KMS-11 (cell line): ENCODE data around the gene KRT40.

ENCODE experiments used
- H2AFZ ChIP-seq: fragments of 200-600 bp; sonication (generic); 2 replicates; pipeline ENCODE4 v1.6.1; 2016; ENCODE audit warnings: antibody characterized with exemption, mixed run types, low read depth
- H3K27ac ChIP-seq: fragments of 200-600 bp; sonication (generic); 2 replicates; pipeline ENCODE4 v1.6.1; 2016; ENCODE audit warnings: mild to moderate bottlenecking, mixed run types
- H3K27me3 ChIP-seq: fragments of 200-600 bp; sonication (generic); 2 replicates; pipeline ENCODE4 v1.6.1; 2017; ENCODE audit warnings: mild to moderate bottlenecking, low read depth, mixed run types, moderate library complexity; ENCODE audit not compliant: insufficient read depth
- H3K36me3 ChIP-seq: fragments of 200-600 bp; sonication (generic); 2 replicates; pipeline ENCODE4 v1.6.1; 2017; ENCODE audit warnings: mild to moderate bottlenecking, mixed run types; ENCODE audit not compliant: insufficient read depth
- H3K4me1 ChIP-seq: fragments of 200-600 bp; sonication (generic); 2 replicates; pipeline ENCODE4 v1.6.1; 2016; ENCODE audit warnings: mild to moderate bottlenecking, low read depth, mixed run types; ENCODE audit not compliant: poor library complexity, severe bottlenecking
- H3K4me2 ChIP-seq: fragments of 200-600 bp; sonication (generic); 2 replicates; pipeline ENCODE4 v1.7.0; 2016; ENCODE audit warnings: mild to moderate bottlenecking, mixed run types
- H3K4me3 ChIP-seq: fragments of 200-600 bp; sonication (generic); IDR thresholded peaks from 2 replicates; pipeline ENCODE4 v1.6.1; 2017; ENCODE audit warnings: low read depth, low read length, mixed read lengths; ENCODE audit not compliant: insufficient read depth
- H3K79me2 ChIP-seq: fragments of 200-600 bp; sonication (generic); 2 replicates; pipeline ENCODE4 v1.6.1; 2016; ENCODE audit warnings: low read depth, mixed run types; ENCODE audit not compliant: insufficient read depth
- H3K9ac ChIP-seq: fragments of 200-600 bp; sonication (generic); 2 replicates; pipeline ENCODE4 v1.6.1; 2016; ENCODE audit warnings: mild to moderate bottlenecking, mixed run types
- H4K20me1 ChIP-seq: fragments of 200-600 bp; sonication (generic); 2 replicates; pipeline ENCODE4 v1.6.1; 2016; ENCODE audit warnings: mild to moderate bottlenecking, mixed run types; ENCODE audit not compliant: insufficient read depth
- TF ChIP-seq, protein P1 (sequence below): fragments of 200-600 bp; sonication (generic); conservative IDR thresholded peaks from 2 replicates; pipeline ENCODE4 v1.6.1; 2017; ENCODE audit warnings: low read depth, mild to moderate bottlenecking, antibody characterized with exemption, low read length, moderate library complexity, mixed read lengths

Gene KRT40

GRCh38 chr17:40978575-40979151 lies 5.5 kb downstream of the KRT40 start:
- H3K79me2 ChIP-seq, result no peaks in the 10 kb centered on the region
- H3K4me2 ChIP-seq, result no peak overlapping the region
- no peaks in the 10 kb centered on the region for H3K36me3 ChIP-seq
- no peaks in the 10 kb centered on the region for H3K4me1 ChIP-seq
- no peak overlapping the region for H3K9ac ChIP-seq
- H2AFZ ChIP-seq, result no peak overlapping the region
- no peaks in the 10 kb centered on the region for H3K27me3 ChIP-seq
- TF ChIP-seq, protein P1, sequence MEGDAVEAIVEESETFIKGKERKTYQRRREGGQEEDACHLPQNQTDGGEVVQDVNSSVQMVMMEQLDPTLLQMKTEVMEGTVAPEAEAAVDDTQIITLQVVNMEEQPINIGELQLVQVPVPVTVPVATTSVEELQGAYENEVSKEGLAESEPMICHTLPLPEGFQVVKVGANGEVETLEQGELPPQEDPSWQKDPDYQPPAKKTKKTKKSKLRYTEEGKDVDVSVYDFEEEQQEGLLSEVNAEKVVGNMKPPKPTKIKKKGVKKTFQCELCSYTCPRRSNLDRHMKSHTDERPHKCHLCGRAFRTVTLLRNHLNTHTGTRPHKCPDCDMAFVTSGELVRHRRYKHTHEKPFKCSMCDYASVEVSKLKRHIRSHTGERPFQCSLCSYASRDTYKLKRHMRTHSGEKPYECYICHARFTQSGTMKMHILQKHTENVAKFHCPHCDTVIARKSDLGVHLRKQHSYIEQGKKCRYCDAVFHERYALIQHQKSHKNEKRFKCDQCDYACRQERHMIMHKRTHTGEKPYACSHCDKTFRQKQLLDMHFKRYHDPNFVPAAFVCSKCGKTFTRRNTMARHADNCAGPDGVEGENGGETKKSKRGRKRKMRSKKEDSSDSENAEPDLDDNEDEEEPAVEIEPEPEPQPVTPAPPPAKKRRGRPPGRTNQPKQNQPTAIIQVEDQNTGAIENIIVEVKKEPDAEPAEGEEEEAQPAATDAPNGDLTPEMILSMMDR, result no peak
- no peak overlapping the region for H3K4me3 ChIP-seq
- H3K27ac ChIP-seq, result no peak overlapping the region
- H4K20me1 ChIP-seq, result no peaks in the 10 kb centered on the region

GRCh38 chr17:40975516-40975915 lies 8.6 kb downstream of the KRT40 start:
- Histone ChIP-seq H3K27ac (no peak overlapping the region), H3K4me2 (no peak overlapping the region), H2AFZ (no peak overlapping the region), H3K9ac (no peak overlapping the region), H3K4me1 (no peaks in the 10 kb centered on the region), H3K27me3 (no peaks in the 10 kb centered on the region), H3K79me2 (no peaks in the 10 kb centered on the region), H3K4me3 (no peak overlapping the region), H4K20me1 (no peaks in the 10 kb centered on the region), H3K36me3 (no peaks in the 10 kb centered on the region)
- TF ChIP-seq, protein P1, result no peak

DNA sequence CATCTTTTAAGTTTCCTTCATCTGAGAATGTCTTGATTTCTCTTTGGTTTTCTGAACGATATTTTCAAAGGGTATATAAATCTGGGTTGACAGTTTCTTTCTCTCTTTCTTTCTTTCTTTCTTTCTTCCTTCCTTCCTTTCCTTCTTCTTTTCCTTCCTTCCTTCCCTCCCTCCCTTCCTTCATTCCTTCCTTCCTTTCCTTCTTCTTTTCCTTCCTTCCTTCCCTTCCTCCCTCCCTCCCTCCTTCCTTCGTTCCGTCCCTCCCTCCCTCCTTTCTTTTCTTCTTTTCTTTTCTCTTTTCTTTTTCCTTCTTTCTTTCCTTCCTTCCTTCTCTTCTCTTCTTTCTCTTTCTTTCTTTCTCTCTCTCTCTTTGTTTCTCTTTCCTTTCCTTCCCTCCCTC lies 9.8 kb downstream of the KRT40 start:
- Histone ChIP-seq H3K27ac (no peak overlapping the region), H2AFZ (no peak overlapping the region), H3K36me3 (no peaks in the 10 kb centered on the region), H3K4me1 (no peaks in the 10 kb centered on the region), H3K4me3 (no peak overlapping the region), H3K79me2 (no peaks in the 10 kb centered on the region), H4K20me1 (no peaks in the 10 kb centered on the region), H3K27me3 (no peaks in the 10 kb centered on the region), H3K9ac (no peak overlapping the region), H3K4me2 (no peak overlapping the region)
- TF ChIP-seq, protein P1, result no peak

GRCh38 chr17:40967582-40967981 lies 16.5 kb downstream of the KRT40 start:
- Histone ChIP-seq H3K4me3 (no peak overlapping the region), H3K9ac (no peak overlapping the region), H4K20me1 (no peaks in the 10 kb centered on the region), H3K4me1 (no peaks in the 10 kb centered on the region), H3K27ac (no peak overlapping the region), H3K36me3 (no peaks in the 10 kb centered on the region), H3K79me2 (no peaks in the 10 kb centered on the region), H2AFZ (no peak overlapping the region), H3K27me3 (no peaks in the 10 kb centered on the region), H3K4me2 (no peak overlapping the region)
- TF ChIP-seq, protein P1, result no peak
